PC-3 (cell line): ENCODE data around the gene KIF18A.

Experiments
- CTCF ChIP-seq: fragments of 300-600 bp; sonication (generic); conservative IDR thresholded peaks from 2 replicates; pipeline ENCODE4 v1.5.1; 2017; ENCODE audit warnings: antibody characterized with exemption, low read depth, mild to moderate bottlenecking, low read length
- EZH2 ChIP-seq: fragments of 300-600 bp; sonication (generic); IDR thresholded peaks from one replicate; pipeline ENCODE4 v1.6.1; 2017; ENCODE audit warnings: antibody characterized with exemption, mild to moderate bottlenecking, low read length; ENCODE audit not compliant: unreplicated experiment
- EZH2phosphoT487 ChIP-seq: fragments of 300-600 bp; sonication (generic); IDR thresholded peaks from 2 replicates; pipeline ENCODE4 v1.6.1; 2018; ENCODE audit warnings: mild to moderate bottlenecking, antibody characterized with exemption, low read length, borderline replicate concordance

GRCh38 chr11:28086569-28086968 lies 21.4 kb downstream of the KIF18A start:
- TF ChIP-seq EZH2phosphoT487 = no peak
- TF ChIP-seq EZH2 = no peak
- TF ChIP-seq CTCF = no peak
